AG09319 (cell line): ENCODE data around the gene ZCCHC14.
A peak's percentile ranks its signal among the peaks of the same experiment; 100 is the strongest.
"Not testable (repeated sequence)": the region's sequence is repeated elsewhere in the genome, so short reads cannot be mapped to it uniquely, and the experiment has no call there.

Experiments
- DNase-seq: peaks from one replicate; pipeline ENCODE4 v3.0.0-alpha.2; 2010; ENCODE audit warnings: low read depth; ENCODE audit errors: extremely low read depth
- TF ChIP-seq, protein P1 (sequence below): IDR thresholded peaks from 2 replicates; pipeline ENCODE4 v1.5.1; 2011; ENCODE audit warnings: low read depth, mild to moderate bottlenecking, inconsistent platforms, low read length, moderate library complexity

Gene ZCCHC14

DNA sequence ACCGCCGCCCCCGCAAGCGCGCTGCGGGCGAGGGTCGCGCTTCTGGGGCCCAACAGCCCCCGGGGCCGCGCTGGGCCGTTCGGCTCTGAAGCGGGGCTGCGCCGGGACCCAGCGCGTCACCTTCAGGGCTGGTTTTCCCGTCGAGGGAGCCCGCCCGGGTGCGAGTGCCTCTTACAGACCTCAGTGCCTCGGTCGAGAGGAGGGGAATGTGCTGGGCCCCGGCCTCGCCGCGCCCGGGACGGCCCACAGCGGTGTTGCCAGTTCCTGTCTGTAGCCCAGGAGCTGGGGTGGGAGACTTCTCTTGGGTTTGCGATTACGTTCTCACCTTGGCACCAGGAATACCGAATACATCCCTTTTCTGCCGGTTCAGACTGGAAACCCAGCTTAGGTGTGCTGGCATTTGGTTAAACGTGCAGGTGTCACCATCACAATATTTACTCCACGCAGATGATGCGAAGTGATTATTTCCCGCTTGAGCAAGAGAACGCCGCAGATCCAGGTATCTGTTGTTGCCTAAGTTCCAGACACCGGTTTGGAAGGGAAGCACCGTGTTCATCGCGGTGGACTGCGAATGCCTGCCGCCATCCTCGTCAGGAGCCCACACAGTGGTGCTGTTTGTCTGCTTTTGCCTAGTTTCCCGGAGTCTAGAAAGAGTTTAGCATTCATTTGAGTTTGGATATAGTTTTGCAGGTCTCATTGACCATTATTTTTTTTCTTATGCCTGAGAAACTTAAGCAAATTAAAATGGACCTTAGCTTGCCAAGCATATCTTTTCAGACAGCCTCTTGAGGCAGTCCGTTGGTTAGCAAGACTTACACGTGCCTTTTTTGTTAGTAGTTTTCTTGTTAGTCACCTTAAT is 99.8 kb downstream of the ZCCHC14 start:
- TF ChIP-seq, protein P1, sequence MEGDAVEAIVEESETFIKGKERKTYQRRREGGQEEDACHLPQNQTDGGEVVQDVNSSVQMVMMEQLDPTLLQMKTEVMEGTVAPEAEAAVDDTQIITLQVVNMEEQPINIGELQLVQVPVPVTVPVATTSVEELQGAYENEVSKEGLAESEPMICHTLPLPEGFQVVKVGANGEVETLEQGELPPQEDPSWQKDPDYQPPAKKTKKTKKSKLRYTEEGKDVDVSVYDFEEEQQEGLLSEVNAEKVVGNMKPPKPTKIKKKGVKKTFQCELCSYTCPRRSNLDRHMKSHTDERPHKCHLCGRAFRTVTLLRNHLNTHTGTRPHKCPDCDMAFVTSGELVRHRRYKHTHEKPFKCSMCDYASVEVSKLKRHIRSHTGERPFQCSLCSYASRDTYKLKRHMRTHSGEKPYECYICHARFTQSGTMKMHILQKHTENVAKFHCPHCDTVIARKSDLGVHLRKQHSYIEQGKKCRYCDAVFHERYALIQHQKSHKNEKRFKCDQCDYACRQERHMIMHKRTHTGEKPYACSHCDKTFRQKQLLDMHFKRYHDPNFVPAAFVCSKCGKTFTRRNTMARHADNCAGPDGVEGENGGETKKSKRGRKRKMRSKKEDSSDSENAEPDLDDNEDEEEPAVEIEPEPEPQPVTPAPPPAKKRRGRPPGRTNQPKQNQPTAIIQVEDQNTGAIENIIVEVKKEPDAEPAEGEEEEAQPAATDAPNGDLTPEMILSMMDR = peak; percentile 44
- no peak for DNase-seq

DNA sequence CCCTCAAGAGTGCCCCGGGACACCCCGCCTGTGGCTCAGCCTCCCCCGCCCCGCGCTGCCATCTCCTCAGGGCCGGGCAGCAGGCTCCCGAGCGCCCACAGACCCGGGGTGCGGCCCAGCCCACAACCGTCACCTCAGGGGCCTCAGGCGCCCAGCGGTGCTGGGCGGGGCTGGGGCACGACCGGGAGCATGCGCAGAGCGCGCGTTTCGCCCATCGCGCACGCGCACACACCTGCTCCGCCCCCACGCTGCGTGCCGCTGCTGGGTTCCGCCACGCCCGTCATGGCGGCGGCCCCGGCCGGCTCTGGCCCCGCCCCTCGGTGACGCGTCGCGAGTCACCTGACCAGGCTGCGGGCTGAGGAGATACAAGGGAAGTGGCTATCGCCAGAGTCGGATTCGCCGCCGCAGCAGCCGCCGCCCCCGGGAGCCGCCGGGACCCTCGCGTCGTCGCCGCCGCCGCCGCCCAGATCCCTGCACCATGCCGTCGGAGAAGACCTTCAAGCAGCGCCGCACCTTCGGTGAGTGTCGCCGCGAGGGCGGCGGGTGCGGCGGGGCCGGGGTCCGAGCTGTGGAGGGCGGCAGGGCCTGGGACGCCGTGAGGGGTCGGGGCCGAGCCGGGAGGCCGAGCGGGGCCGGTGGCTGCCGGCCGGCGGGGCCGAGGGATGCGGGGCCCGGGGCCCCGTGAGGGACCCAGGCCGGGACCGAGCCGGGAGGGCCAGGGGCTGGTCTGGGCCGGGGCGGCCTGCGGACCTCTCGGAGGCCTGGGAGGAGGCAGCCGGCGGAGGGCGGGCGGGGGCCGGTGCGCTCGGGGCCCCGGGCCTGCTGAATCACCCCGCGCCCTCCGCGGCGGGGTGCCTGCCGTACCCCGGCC is 100.6 kb downstream of the ZCCHC14 start, which contains the start of gene MAP1LC3B:
Gene MAP1LC3B (plus strand): TSS at position 387 of the 871 bp plus-strand sequence. CDS start 92 bp downstream, at position 479.
- TF ChIP-seq, protein P1 = no peak
- DNase-seq = peak; percentile 94

GRCh38 chr16:87391324-87391949 is 101.4 kb downstream of the ZCCHC14 start:
- no peak for DNase-seq
- TF ChIP-seq, protein P1 = no peak

GRCh38 chr16:87390641-87391323 is 102.0 kb downstream of the ZCCHC14 start:
- DNase-seq = no peak
- TF ChIP-seq, protein P1 = no peak

GRCh38 chr16:87389914-87390313 is 102.9 kb downstream of the ZCCHC14 start:
- not testable (repeated sequence) for DNase-seq

- TF ChIP-seq, protein P1 = no peak
These were observed 103.6 kb downstream of the ZCCHC14 start for GRCh38 chr16:87389245-87389644.

DNA sequence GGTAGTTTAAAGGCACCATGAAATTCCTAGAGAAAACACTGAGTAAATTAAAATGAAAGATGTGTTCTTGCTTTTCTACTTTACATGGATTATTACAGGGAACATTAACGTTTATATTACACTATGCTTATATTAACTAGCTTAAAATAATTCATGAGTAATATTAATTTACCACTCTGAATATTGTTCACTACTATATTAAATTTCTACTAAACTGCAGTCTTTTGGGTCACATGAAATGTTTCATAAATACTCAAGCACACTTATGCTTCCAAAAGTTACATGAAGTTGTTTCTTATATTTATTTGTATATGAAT is 104.0 kb downstream of the ZCCHC14 start:
- TF ChIP-seq, protein P1 = no peak

More at GRCh38 chr16:87389245-87389644, 103.6 kb downstream of the ZCCHC14 start:
- no peak for DNase-seq

More for the DNA sequence above, 104.0 kb downstream of the ZCCHC14 start:
- no peak for DNase-seq
